ENCODE data around the gene TLR5.
A peak's percentile ranks its signal among the peaks of the same experiment; 100 is the strongest.

TLR5 gene

DNA sequence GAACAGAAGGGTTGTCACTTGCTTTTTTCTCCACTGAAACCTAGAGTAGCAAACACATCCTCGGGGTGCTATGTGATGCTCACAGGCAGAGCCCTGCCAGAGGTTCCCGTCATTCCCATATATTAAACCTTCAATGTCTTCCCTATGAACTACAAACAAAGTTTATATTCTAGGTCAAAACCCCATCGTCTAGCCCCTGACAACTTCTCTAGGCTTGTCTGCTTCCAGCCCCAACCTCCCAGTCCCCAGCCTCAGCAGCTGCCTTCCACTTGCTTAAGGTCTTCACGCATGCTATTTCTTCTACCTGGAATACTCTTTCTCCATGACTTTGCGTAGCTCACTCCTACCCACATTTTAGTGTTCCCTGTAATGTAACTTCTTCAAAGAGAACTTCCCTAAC lies 1.9 kb upstream of the TLR5 start:
- Histone ChIP-seq H3K27ac (ENCODE audit: low read length) (no peak overlapping the region), H3K27me3 (ENCODE audit: control insufficient read depth, insufficient read depth, low read length) (peaks cover 16% of the 10 kb centered on the region), H3K9ac (ENCODE audit: low read length) (no peak overlapping the region), H3K36me3 (ENCODE audit: control insufficient read depth, low read depth, low read length) (no peaks in the 10 kb centered on the region), H3K4me3 (ENCODE audit: low read length) (no peak overlapping the region), H3K9me3 (ENCODE audit: control insufficient read depth, low read depth, low read length) (no peaks in the 10 kb centered on the region), H3K4me1 (ENCODE audit: control insufficient read depth, low read depth, low read length) (peaks cover 3% of the 10 kb centered on the region)

DNA sequence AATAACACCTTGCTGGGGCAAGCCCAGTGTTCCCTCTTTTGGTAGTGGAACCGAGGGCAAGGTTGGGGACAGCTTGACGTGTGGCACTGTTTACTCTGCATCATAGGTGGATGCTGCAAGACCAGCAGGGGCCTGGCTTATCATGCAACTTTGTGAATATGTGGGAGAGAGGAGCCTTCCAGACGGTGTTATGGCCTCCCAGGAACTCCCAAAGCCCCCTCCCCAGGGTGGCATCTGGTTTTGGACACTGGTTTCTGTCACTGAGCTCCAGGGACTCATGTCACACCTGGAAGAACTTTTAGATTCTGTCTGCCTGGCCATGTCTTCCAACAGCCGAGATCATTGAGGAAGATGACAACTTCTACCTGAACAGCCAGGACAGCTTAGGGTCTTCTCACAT lies 1.4 kb upstream of the TLR5 start:
- Histone ChIP-seq H3K27ac (ENCODE audit: low read length) (no peak overlapping the region), H3K36me3 (ENCODE audit: control insufficient read depth, low read depth, low read length) (no peaks in the 10 kb centered on the region), H3K9ac (ENCODE audit: low read length) (no peak overlapping the region), H3K9me3 (ENCODE audit: control insufficient read depth, low read depth, low read length) (no peaks in the 10 kb centered on the region), H3K27me3 (ENCODE audit: control insufficient read depth, insufficient read depth, low read length) (peaks cover 16% of the 10 kb centered on the region), H3K4me1 (ENCODE audit: control insufficient read depth, low read depth, low read length) (peaks cover 3% of the 10 kb centered on the region), H3K4me3 (ENCODE audit: low read length) (no peak overlapping the region)

GRCh38 chr1:223143537-223144248 lies 645 bp upstream of the TLR5 start:
- Histone ChIP-seq H3K9ac (ENCODE audit: low read length) (no peak overlapping the region), H3K4me3 (ENCODE audit: low read length) (peak overlapping the region; percentile 63), H3K36me3 (ENCODE audit: control insufficient read depth, low read depth, low read length) (no peaks in the 10 kb centered on the region), H3K27ac (ENCODE audit: low read length) (no peak overlapping the region), H3K4me1 (ENCODE audit: control insufficient read depth, low read depth, low read length) (peaks cover 3% of the 10 kb centered on the region), H3K27me3 (ENCODE audit: control insufficient read depth, insufficient read depth, low read length) (peaks cover 16% of the 10 kb centered on the region), H3K9me3 (ENCODE audit: control insufficient read depth, low read depth, low read length) (no peaks in the 10 kb centered on the region)

GRCh38 chr1:223142269-223142668 lies 779 bp downstream of the TLR5 start:
- H3K4me3 ChIP-seq (ENCODE audit: low read length) = peak overlapping the region; percentile 63
- H3K27ac ChIP-seq (ENCODE audit: low read length) = no peak overlapping the region
- no peak overlapping the region for H3K9ac ChIP-seq (ENCODE audit: low read length)

DNA sequence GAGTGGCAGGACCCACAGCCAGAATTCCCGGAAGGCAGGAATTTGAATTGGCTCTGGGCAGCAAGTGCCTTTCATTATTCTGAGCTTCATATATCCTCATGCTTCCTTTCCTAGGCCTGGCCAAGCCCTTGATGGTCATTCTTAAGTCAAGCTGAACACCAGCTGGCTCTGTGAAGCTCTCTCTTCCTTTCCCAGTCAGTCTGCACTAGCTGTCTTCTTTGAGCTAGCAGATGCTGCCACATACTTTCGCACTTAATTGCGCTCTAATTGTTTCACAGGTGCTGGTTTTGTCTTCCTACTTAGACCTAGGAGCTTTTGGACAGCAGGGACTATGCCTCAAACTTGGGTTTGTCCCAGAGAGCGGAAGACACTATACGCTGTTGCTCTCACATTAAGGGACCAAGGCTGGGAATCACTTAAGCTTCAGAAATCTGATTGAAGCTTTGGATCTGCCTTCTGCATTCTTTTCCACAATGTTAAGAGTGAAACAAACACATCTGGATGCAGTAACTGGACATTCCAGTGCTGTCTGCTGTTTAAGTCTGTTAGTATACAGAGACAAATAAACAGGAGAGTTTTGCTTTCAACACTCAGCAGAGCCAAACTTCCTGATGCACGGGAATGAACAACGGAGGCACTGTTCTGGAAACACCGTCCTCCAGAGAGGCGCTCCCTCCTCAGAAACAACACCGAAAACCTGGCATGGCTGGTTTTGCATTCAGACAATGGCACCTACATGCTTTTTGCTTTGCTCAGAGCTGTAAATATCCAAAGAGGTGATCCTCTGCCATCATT lies 2.2 kb downstream of the TLR5 start:
- H3K27me3 ChIP-seq (ENCODE audit: control insufficient read depth, insufficient read depth, low read length) = peaks cover 16% of the 10 kb centered on the region
- no peaks in the 10 kb centered on the region for H3K9me3 ChIP-seq (ENCODE audit: control insufficient read depth, low read depth, low read length)
- no peaks in the 10 kb centered on the region for H3K36me3 ChIP-seq (ENCODE audit: control insufficient read depth, low read depth, low read length)
- H3K9ac ChIP-seq (ENCODE audit: low read length) = no peak overlapping the region
- H3K27ac ChIP-seq (ENCODE audit: low read length) = no peak overlapping the region
- peaks cover 3% of the 10 kb centered on the region for H3K4me1 ChIP-seq (ENCODE audit: control insufficient read depth, low read depth, low read length)
- no peak overlapping the region for H3K4me3 ChIP-seq (ENCODE audit: low read length)

More at GRCh38 chr1:223142269-223142668, 779 bp downstream of the TLR5 start:
- Histone ChIP-seq H3K9me3 (ENCODE audit: control insufficient read depth, low read depth, low read length) (no peaks in the 10 kb centered on the region), H3K4me1 (ENCODE audit: control insufficient read depth, low read depth, low read length) (peaks cover 3% of the 10 kb centered on the region), H3K36me3 (ENCODE audit: control insufficient read depth, low read depth, low read length) (no peaks in the 10 kb centered on the region), H3K27me3 (ENCODE audit: control insufficient read depth, insufficient read depth, low read length) (peaks cover 16% of the 10 kb centered on the region)

DNA sequence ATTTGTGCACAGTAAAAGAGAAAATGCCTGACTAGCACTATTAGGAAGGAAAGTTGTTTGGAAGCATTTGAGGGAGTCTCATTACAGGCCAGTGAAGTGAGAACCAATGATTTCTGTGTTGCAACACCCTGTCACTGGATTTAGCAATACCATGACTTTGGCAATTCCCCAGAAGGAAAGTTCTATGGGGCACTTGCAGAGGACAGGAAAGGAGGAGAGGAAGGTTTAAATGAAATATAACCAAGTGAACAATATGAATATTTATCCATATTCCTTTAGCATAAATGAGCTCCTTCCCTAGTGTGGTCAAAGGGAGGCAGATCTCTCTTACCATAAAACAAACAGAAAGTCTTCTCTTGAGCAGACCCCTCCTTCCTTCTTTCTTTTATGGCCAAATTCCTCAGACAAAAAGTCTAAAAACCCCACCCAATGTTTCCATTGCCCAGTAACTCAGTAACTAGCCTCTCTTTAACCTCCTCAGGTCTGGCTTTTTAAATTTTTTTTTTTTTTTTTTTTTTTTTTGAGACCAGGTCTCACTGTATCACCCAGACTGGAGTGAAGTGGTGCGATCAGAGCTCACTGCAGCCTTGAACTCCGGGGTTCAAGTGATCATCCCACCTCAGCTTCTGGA lies 5.5 kb downstream of the TLR5 start:
- Histone ChIP-seq H3K9me3 (ENCODE audit: control insufficient read depth, low read depth, low read length) (no peaks in the 10 kb centered on the region), H3K4me3 (ENCODE audit: low read length) (no peak overlapping the region), H3K9ac (ENCODE audit: low read length) (no peak overlapping the region), H3K27me3 (ENCODE audit: control insufficient read depth, insufficient read depth, low read length) (peaks cover 35% of the 10 kb centered on the region), H3K36me3 (ENCODE audit: control insufficient read depth, low read depth, low read length) (no peaks in the 10 kb centered on the region), H3K4me1 (ENCODE audit: control insufficient read depth, low read depth, low read length) (peaks cover 14% of the 10 kb centered on the region), H3K27ac (ENCODE audit: low read length) (no peak overlapping the region)

- no peaks in the 10 kb centered on the region for H3K9me3 ChIP-seq (ENCODE audit: control insufficient read depth, low read depth, low read length)
- peaks cover 11% of the 10 kb centered on the region for H3K4me1 ChIP-seq (ENCODE audit: control insufficient read depth, low read depth, low read length)
- no peak overlapping the region for H3K9ac ChIP-seq (ENCODE audit: low read length)
- no peak overlapping the region for H3K27ac ChIP-seq (ENCODE audit: low read length)
- no peaks in the 10 kb centered on the region for H3K36me3 ChIP-seq (ENCODE audit: control insufficient read depth, low read depth, low read length)
- no peak overlapping the region for H3K4me3 ChIP-seq (ENCODE audit: low read length)
- H3K27me3 ChIP-seq (ENCODE audit: control insufficient read depth, insufficient read depth, low read length) = peaks cover 30% of the 10 kb centered on the region
Observed at GRCh38 chr1:223136086-223136485, 7.0 kb downstream of the TLR5 start.

- peaks cover 38% of the 10 kb centered on the region for H3K27me3 ChIP-seq (ENCODE audit: control insufficient read depth, insufficient read depth, low read length)
- H3K9me3 ChIP-seq (ENCODE audit: control insufficient read depth, low read depth, low read length) = no peaks in the 10 kb centered on the region
- no peaks in the 10 kb centered on the region for H3K36me3 ChIP-seq (ENCODE audit: control insufficient read depth, low read depth, low read length)
- no peak overlapping the region for H3K9ac ChIP-seq (ENCODE audit: low read length)
- no peak overlapping the region for H3K27ac ChIP-seq (ENCODE audit: low read length)
- H3K4me3 ChIP-seq (ENCODE audit: low read length) = no peak overlapping the region
- peaks cover 10% of the 10 kb centered on the region for H3K4me1 ChIP-seq (ENCODE audit: control insufficient read depth, low read depth, low read length)
Observed at GRCh38 chr1:223135176-223135942, 7.7 kb downstream of the TLR5 start.

DNA sequence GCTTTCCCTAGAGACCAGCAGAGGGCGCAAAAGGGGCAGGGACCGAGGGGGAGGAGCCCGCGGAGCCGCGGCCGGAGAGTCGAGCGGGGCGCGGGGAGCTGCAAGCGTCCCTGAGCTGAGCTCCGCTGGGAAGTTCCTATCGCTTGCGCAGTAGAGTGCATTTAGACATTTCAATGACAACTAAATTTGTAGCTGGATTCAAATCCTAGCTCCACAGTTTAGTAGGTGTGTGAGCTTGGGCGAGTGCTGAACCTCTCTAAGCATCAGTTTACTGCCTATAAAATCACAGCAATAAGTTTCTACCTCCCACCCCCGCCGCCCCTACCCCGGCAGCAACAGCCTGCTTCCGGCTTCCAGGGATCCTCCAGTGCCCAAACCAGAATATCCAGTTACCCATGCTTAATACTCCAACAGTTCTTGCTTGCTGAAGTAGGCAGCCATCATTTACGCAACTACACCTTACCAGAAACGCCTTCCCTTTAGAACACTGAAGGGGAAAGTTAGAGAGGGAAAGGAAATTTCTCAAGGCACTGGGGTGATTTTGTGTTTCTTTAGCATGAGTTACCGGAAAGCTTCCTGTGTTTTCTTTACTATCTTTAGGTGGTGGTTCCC lies 9.1 kb downstream of the TLR5 start:
- H3K27ac ChIP-seq (ENCODE audit: low read length) = peak overlapping the region; percentile 4
- H3K4me1 ChIP-seq (ENCODE audit: control insufficient read depth, low read depth, low read length) = peaks cover 17% of the 10 kb centered on the region
- H3K36me3 ChIP-seq (ENCODE audit: control insufficient read depth, low read depth, low read length) = no peaks in the 10 kb centered on the region
- no peaks in the 10 kb centered on the region for H3K9me3 ChIP-seq (ENCODE audit: control insufficient read depth, low read depth, low read length)
- H3K4me3 ChIP-seq (ENCODE audit: low read length) = peak overlapping the region; percentile 68
- H3K9ac ChIP-seq (ENCODE audit: low read length) = peak overlapping the region; percentile 16
- peaks cover 46% of the 10 kb centered on the region for H3K27me3 ChIP-seq (ENCODE audit: control insufficient read depth, insufficient read depth, low read length)

DNA sequence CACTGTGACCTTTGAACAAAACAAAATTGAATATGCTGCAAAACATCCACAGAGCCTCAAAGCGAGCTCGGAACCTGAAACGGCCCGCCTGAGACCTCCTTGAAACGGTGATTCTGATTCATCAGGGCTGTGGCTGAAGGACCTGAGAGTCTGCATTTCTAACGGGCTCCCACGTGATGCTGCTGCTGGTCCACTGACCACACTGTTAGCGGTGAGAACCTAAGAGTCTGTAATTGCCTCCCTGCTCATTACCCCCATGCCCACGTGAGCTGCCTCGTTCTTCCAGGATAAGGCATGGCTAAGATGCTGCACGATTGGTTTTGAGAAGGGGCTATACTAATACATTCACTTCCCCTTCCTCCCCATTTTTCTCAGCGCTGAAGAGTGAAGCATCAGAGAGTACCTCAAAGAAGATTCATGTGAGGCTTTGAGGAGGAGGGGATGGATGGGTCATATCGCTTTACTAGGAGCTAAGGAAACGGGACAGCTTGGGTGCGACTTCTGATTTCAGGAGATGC lies 9.7 kb downstream of the TLR5 start:
- Histone ChIP-seq H3K4me3 (ENCODE audit: low read length) (peak overlapping the region; percentile 68), H3K9me3 (ENCODE audit: control insufficient read depth, low read depth, low read length) (no peaks in the 10 kb centered on the region), H3K27me3 (ENCODE audit: control insufficient read depth, insufficient read depth, low read length) (peaks cover 51% of the 10 kb centered on the region), H3K27ac (ENCODE audit: low read length) (no peak overlapping the region), H3K9ac (ENCODE audit: low read length) (no peak overlapping the region), H3K4me1 (ENCODE audit: control insufficient read depth, low read depth, low read length) (peaks cover 17% of the 10 kb centered on the region), H3K36me3 (ENCODE audit: control insufficient read depth, low read depth, low read length) (no peaks in the 10 kb centered on the region)
